T-helper 2 cell treated with Interferon-gamma antibody and Interleukin-4, amounts not matched to agents 100 ng/mL and 5 ng/mL, for 36 hours (primary cell): Measurements from ENCODE around the gene CCDC88A. TPM values are rescaled to one million over a fixed set of nuclear protein-coding genes. Genes with fewer than 3 reads are reported as not detected.
"Not testable (repeated sequence)": the region's sequence is repeated elsewhere in the genome, so short reads cannot be mapped to it uniquely, and the experiment has no call there.

Experiments
- intact Hi-C: fragments of 100-400 bp; cut with micrococcal nuclease; formaldehyde crosslinking; loops from one replicate; pipeline ENCODE4 v1.15.1; 2023
- total RNA-seq: library from RNA; stranded (reverse); gene quantifications from 2 replicates; pipeline ENCODE4 v1.2.3, GENCODE V29; 2022

The CCDC88A gene
- total RNA-seq, 1 donor from 2014 or later = 14.4 TPM

DNA sequence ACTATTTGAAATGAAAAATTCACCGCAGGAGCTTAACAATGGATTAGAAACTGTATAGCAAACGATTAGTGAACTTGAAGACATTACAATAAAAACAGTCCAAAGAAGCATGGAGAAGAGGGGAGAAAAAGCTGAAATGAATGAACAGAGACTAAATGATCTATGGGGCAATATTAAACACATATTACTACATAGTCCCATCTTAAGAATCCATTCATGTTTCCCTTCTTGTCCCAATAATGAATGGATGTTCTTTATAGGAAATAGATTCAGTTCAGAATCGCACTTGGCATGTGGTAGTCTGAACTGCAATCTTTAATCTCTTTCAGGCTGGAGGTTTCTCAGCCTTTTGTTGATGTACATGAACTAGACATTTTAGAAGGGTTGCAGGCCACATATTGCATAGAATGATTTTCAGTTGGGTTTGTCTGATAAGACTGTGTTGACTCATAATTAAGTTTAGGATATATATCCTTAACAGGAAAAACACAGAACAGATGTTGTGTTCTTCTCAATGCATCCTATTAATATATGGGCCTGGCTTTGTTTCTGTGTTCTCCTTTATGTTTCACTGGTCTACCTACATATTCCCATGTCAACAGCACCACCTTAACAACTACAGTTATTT lies 27.9 kb downstream of the CCDC88A start:
- intact Hi-C loops = no loop called here

DNA sequence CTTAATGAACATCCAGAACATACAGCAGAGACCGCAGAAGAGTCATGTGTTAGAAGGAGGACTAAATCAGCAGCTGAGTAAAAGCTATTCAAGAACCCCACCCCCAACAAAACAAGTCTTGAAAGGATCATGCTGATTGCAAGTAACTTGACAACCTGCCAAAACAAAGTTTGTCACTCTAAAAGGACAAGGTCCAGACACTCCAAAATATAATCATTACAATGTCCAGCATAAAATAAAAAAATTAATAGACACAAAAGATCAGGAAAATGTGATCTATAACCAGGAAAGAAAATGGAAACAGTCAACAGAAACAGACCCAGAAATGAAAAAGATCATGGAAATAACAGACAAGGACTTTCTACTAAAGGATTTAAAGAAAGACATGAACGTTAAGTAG lies 28.5 kb downstream of the CCDC88A start:
- intact Hi-C loops = no loop called here

DNA sequence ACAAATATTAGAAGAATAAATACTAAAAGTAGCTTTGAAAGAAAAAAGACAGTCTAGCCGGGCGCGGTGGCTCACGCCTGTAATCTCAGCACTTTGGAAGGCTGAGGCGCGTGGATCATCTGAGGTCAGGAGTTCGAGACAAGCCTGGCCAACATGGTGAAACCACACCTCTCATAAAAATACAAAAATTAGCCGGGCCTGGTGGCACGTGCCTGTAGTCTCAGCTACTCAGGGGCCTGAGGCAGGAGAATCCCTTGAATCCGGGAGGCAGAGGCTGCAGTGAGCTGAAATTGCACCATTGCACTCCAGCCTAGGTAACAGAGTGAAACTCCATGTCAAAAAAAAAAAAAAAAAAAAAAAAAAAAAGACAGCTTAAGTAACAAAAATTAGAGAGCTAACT lies 34.1 kb downstream of the CCDC88A start:
- intact Hi-C loops = not testable (repeated sequence)

GRCh38 chr2:55384786-55385185 lies 34.9 kb downstream of the CCDC88A start:
- intact Hi-C loops = no loop called here

DNA sequence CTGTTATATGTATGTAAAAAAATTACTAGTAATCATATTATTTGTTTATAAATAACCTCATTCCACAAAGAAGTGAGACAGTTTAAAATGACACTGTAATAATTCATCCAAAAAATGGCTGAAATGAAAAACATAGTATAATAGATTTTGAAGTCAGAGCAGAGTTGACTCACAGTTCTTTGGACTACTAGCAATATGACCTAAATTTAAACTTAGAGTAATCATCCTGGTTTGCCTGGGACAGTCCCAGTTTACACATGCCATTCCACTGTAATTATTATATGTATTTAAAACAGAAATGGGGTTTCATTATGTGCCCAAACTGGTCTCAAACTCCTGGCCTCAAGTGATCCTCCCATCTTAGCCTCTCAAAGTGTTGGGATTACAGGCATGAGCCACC lies 48.3 kb downstream of the CCDC88A start:
- intact Hi-C loops = no loop called here

GRCh38 chr2:55370208-55370607 lies 49.4 kb downstream of the CCDC88A start:
- intact Hi-C loops = no loop called here

DNA sequence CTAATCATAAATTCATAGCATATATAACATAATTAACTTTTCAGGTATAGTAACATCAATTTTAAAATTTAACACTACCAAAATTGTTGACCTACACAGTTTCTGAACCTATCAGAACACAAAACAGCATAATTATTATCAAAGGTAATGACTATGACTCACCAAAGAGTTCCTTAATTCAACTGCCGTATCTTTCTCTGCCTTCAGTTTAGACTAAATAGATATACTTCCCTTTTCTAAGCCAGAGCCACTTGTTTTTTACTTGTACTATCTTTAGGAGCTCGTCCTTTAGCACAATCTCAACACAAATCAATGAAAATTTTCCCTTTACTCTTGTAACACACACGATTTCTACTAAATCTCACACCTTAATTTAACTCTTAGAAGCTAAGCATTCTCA lies 54.4 kb downstream of the CCDC88A start:
- intact Hi-C loops = no loop called here

- intact Hi-C loops = no loop called here
Observed at GRCh38 chr2:55364189-55365055, 55.2 kb downstream of the CCDC88A start.

DNA sequence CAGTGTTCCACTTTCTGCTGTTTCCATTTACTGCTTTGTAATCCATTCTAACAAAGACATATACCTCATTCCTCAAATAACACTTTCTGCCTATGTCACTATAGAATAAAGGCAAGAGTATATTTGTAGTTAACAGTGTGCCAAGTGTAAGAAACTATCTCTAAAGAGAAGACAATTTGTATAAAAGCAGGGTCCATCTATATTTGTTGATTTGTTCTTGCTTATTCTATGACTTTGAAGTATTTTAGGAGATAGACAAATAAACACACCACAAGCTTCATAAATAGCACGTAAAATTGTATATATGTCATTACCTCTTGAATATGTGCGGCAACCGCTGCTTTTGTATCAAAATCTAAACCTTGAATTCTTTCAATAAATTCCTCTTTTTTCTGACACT lies 56.0 kb downstream of the CCDC88A start:
- intact Hi-C loops = no loop called here

GRCh38 chr2:55361465-55362189 lies 58.0 kb downstream of the CCDC88A start:
- intact Hi-C loops = no loop called here

DNA sequence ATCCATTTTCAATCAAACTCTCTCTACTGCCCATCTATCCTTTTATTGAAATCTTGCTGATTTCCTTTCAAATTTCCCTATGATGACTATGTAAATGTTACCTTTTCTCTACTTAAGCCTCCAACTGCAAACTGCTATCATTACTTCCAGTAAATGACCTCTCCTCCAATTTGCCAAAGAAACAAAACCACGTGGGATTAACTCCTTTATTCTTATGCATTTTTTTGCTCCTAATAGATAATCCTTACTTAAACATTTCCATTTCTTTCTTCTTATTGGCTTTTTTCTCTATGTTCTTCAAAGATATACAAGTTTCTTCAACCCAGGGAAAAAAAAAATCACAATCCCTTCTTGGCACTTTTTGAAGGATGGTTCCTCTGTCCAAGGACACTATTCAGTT lies 61.2 kb downstream of the CCDC88A start:
- intact Hi-C loops = no loop called here

DNA sequence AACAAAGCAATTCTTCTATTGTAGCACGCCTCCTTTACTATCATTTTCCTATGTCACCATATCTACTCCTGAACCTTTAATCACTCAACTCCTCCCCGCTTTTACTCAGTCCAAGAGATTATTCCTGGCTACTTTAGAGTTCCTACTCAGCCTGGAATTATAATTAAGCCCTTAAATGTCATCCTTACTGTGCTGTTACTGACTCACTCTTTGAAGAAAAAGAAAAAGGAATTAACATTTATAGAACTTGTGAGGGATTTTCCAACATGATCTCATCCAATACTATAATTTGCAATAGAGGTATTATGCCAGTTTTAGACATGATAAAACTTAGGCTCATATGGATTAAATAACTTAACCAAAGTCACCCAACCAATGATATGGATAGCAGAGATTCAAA lies 61.7 kb downstream of the CCDC88A start:
- intact Hi-C loops = no loop called here

DNA sequence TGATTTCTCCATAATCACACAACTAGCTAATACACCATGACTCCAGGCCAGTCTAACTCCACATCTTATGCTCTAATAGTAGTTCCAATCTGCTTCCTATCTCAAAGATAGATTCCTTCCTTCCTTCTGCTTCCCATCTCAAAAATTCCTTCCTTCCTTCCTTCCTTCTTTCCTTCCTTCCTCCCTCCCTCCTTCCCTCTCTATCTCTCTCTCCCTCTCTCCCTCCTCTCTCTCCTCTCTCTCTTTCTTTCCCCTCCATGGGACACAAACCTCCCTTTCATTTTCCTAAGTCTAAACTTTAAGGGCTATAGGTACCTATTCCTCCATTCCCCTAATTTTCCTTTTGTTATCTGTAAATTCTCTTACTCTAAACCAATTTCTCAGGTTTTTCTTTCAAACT lies 62.5 kb downstream of the CCDC88A start:
- intact Hi-C loops = no loop called here

DNA sequence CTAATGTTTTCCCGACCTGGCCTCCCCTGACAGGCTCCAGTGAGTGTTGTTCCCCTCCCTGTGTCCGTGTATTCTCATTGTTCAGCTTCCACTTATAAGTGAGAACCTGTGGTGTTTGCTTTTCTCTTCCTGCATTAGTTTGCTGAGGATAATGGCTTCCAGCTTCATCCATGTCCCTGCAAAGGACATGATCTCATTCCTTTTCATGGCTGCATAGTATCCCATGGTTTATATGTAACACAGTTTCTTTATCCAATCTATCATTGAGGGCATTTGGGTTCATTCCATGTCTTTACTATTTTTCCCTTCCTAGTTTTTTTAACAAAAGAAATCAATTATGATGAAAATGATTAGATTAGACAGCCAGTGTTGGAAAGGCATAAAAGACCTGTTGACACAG lies 63.5 kb downstream of the CCDC88A start:
- intact Hi-C loops = not testable (repeated sequence)

DNA sequence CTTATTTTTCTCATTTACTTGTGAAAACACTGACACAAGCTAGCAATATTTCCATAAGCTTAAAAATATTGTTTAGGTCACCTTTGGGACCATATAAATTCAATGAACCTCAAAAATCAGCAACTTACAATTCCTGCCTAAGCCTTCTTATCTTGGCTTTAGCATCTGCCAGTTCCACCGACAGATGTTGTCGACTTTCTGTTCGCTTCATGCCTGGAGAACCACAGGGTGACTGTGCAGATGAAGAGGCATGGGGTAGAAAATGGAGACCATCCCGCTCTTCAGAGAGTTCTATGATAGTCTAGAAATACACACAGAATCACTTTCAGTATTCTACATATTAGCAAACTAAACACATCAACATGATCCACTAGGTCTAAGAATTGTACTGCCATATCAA lies 64.2 kb downstream of the CCDC88A start:
- intact Hi-C loops = no loop called here

DNA sequence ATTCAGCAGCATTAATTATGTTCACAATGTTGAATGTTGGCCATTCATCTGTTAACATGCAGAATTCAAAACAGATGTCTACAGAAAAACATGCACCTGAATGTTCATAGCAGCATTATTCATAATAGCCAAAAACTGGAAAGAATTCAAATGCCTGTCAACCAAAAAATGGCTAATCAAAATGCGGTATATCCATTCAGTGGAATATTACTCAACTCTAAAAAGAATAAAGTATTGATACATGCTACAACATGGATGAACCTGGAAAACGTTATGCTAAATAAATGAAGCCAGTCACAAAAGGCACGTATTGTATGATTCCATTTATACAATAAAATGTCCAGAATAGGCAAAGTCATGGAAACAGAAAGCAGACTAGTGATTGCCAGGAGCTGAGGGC lies 68.0 kb downstream of the CCDC88A start:
- intact Hi-C loops = no loop called here

DNA sequence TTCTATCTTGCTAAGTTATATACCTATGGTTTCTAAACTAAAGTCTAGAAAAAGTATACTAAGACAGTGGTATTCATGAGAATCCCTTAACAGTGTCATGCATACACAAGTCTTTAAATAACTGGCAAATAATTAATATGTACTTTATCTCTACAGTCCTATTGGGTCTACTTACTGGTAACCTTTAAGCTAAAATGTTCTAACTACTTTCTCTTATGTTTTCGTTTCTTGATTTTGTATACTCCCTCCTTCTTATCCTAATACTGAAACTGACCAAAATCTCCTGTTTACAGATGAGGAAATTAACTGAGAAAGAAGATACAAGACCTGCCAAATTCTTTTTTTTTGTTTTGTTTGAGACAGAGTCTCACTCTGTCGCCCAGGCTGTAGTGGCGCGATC lies 74.6 kb downstream of the CCDC88A start:
- intact Hi-C loops = no loop called here

- intact Hi-C loops = no loop called here
Observed at GRCh38 chr2:55338268-55338667, 81.4 kb downstream of the CCDC88A start.

DNA sequence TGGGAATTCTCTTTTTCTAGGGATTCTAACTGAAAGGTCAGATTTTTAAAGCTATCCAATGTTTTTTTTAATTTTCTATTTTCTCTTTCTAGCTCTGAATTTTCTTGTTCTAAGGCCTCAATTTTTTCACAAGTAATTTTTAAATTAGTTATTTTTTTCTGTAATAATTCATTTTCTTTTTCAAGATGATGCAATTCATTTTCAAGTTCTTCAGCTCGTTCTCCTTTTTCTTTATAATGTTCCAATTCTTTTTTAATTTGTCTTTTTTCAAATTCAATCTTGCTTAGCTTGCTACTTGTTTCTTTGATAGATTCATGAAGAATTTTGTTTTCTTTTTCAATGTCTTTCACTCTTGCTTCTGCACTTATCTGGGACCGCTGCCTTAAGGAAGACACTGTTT lies 84.9 kb downstream of the CCDC88A start:
- intact Hi-C loops = no loop called here

- intact Hi-C loops = no loop called here
Observed at GRCh38 chr2:55330541-55331297, 88.9 kb downstream of the CCDC88A start.

DNA sequence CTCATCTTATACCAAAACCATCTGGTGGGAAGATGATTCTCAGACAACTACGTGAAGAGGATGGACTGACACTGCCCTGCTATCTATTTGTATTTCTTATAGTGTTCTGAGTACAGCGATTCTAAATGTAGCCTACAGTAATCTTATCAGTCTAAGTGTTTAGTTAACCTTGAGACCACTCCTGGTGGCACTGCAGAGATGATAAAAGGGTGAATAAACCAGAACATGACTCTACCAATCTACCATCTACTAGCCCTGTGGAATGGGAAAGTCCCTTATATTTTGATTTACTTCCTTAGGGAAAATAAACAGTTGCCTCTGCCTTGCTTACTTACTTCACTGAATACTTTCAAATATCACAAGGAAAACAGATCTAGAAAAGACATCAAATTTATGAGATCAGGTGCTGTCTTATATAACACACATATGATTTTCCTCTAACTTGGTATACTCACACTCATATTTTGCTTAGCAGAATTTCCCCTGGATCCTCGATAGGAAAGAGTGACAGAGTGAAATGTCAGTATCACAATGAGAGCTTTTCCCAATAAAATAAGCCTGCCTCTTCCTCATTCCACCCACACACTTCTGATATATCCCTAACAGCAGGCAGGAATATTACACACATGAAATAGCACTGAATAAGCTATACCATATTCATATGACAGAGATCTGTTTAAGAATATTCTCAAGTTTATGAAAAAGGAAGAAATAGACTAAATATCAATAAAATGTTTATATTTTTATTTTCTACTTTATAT lies 92.0 kb downstream of the CCDC88A start:
- intact Hi-C loops = no loop called here
